ENCODE results near the gene ACKR3. TPM values are rescaled to one million over a fixed set of nuclear protein-coding genes. Genes with fewer than 3 reads are reported as not detected.

The ACKR3 gene
- total RNA-seq, 1 experiment from 2014 or later: not detected

- Histone ChIP-seq H3K27me3 (ENCODE audit: control insufficient read depth, insufficient read depth, low read length) (peaks cover 36% of the 10 kb centered on the region), H3K4me3 (ENCODE audit: low read depth in 2 of 2, low read length in 2 of 2) (no peak overlapping the region), H3K9me3 (ENCODE audit: control insufficient read depth, insufficient read depth, low read depth, low read length) (no peaks in the 10 kb centered on the region), H3K4me1 (ENCODE audit: control insufficient read depth, insufficient read depth, low read length) (no peaks in the 10 kb centered on the region), H3K27ac (ENCODE audit: low read length) (no peak overlapping the region), H3K36me3 (ENCODE audit: control insufficient read depth, insufficient read depth, low read length) (no peaks in the 10 kb centered on the region)
- intact Hi-C loops (cut with micrococcal nuclease; ENCODE audit: unreplicated experiment) (no loop called here), in situ Hi-C loops (cut with HindIII; ENCODE audit: low pct_unique_long_range_greater_than_20kb, low sequenced_read_pairs) (no loop called here)
- ATAC-seq: no peak
- ChIA-PET CTCF (no interaction called here), POLR2A (no interaction called here)
- DNase-seq (ENCODE audit: low read depth, low spot score): no peak
- BruUV-seq (replicated peaks): no TSS peak
- no peak for TF ChIP-seq SIN3A (IDR thresholded peaks at IDR 0.05; ENCODE audit: borderline replicate concordance, insufficient read depth, low read depth, low read length)
- TF ChIP-seq REST (IDR thresholded peaks at IDR 0.05; ENCODE audit: insufficient read depth in 1 of 2, low read depth in 2 of 2, low read length in 1 of 2): no peak
- no peak for TF ChIP-seq CTCF (IDR thresholded peaks at IDR 0.05)
- TF ChIP-seq TCF7L2 (IDR thresholded peaks at IDR 0.05; ENCODE audit: low read depth, low read length): no peak
- no peak for TF ChIP-seq POLR2AphosphoS5 (IDR thresholded peaks at IDR 0.05; ENCODE audit: low read depth, low read length)
Observed at GRCh38 chr2:236618370-236618769, 48.7 kb downstream of the ACKR3 start.

GRCh38 chr2:236619910-236620612 lies 50.4 kb downstream of the ACKR3 start:
- no TSS peak for BruUV-seq (replicated peaks)
- no peak for DNase-seq (ENCODE audit: low read depth, low spot score)
- peaks cover 35% of the 10 kb centered on the region for H3K27me3 ChIP-seq (ENCODE audit: control insufficient read depth, insufficient read depth, low read length)
- H3K27ac ChIP-seq (ENCODE audit: low read length): no peak overlapping the region
- ChIA-PET CTCF (interaction anchor here (0.6 kb wide), 1 partner anchor 1701 kb away, joined by 4 read pairs; no protein-coding TSS in a partner anchor), POLR2A (no interaction called here)
- no peaks in the 10 kb centered on the region for H3K4me1 ChIP-seq (ENCODE audit: control insufficient read depth, insufficient read depth, low read length)
- intact Hi-C loops (cut with micrococcal nuclease; ENCODE audit: unreplicated experiment) (no loop called here), in situ Hi-C loops (cut with HindIII; ENCODE audit: low pct_unique_long_range_greater_than_20kb, low sequenced_read_pairs) (no loop called here)
- no peak for ATAC-seq
- H3K4me3 ChIP-seq (ENCODE audit: low read depth in 2 of 2, low read length in 2 of 2): no peak overlapping the region
- TF ChIP-seq REST (IDR thresholded peaks at IDR 0.05; ENCODE audit: insufficient read depth in 1 of 2, low read depth in 2 of 2, low read length in 1 of 2) (no peak), SIN3A (IDR thresholded peaks at IDR 0.05; ENCODE audit: borderline replicate concordance, insufficient read depth, low read depth, low read length) (no peak), CTCF (IDR thresholded peaks at IDR 0.05) (no peak), TCF7L2 (IDR thresholded peaks at IDR 0.05; ENCODE audit: low read depth, low read length) (no peak), POLR2AphosphoS5 (IDR thresholded peaks at IDR 0.05; ENCODE audit: low read depth, low read length) (no peak)
- H3K36me3 ChIP-seq (ENCODE audit: control insufficient read depth, insufficient read depth, low read length): no peaks in the 10 kb centered on the region
- H3K9me3 ChIP-seq (ENCODE audit: control insufficient read depth, insufficient read depth, low read depth, low read length): no peaks in the 10 kb centered on the region
